ENCODE measurements around the gene ALDH18A1.
"Not testable (repeated sequence)": the region's sequence is repeated elsewhere in the genome, so short reads cannot be mapped to it uniquely, and the experiment has no call there.

ALDH18A1 gene

DNA sequence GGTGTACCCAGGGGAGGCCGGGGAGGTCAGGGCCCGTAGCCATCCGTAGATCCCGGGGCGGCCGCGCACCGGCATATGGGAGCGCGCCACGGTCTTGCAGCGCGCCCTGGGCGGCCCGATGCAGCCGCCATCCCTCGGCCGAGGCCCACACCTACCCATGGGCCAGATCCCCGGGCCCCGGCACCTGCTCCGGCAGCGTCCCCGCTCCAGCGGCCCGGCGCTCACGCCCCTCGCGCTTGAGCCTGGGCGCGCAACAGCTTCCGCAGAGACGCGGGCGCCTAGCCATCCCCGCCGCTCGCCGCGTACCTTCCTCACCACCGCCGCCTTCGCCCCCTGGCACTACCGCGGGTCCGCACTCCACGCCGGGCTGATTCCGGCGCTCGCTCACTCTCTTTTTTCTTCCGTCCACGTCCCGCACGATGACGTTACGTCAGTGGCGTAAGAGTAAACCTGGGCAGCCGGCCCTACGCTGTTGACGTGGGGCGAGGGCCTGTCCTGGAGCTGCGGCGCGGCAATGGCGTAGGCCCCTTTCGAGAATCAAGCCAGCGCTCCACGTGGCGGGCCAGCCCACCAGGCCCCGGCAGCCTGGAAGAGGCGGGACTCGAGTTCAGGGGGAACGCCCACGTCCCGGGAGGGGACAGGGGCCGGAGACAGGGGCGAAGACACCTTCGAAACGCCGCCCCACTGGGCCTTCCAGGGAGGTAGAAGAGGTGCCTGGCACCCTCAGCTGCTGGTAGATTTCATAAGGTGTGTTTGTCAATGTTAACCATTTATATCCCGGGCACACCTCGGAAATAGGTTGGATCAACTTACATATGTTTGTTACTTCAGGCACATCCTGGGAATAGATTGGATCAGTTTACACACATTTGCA is at the start of gene ALDH18A1:
Gene ALDH18A1, minus strand, starts transcription at position 421 of the 874 bp plus-strand sequence. CDS start 3,334 bp downstream, outside the sequence.
- peak; percentile 91 for DNase-seq (ENCODE audit: low spot score)

DNA sequence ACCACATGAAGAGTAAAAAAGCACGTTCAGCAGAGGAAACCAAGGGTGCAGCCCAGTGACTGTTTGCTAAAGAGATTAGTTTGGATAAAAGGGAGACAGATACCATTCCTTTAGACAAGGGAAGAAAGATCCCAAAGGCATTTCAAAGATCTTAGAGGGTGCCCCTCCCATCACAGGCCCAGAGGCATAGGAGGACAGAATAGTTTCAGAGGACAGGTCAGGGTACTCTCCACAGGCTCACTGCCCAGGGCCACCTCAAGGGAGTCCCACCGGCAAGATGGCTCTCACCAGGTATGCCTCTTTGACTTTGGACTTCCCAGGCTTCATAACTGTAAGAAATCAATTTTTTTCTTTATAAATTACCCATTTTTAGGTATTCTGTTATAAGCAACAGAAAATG is 41.9 kb upstream of the ALDH18A1 start:
- DNase-seq (ENCODE audit: low spot score), result no peak

DNA sequence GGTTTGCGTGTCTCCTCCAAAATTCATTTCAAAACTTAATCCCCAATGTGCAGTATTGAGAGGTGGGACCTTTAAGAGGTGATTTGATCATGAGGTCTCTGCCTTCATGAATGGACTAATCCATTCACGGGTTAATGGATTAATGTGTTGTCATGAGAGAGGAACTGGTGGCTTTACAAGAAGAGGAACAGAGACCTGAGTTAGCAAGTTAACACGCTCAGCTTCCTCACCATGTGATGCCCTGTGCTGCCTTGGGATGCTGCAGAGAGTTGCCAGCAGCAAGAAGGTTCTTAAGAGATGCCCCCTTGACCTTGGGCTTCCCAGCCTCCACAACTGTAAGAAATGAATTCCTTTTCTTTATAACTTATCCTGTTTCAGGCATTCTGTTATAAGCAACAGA is 40.9 kb upstream of the ALDH18A1 start:
- DNase-seq (ENCODE audit: low spot score), result no peak

DNA sequence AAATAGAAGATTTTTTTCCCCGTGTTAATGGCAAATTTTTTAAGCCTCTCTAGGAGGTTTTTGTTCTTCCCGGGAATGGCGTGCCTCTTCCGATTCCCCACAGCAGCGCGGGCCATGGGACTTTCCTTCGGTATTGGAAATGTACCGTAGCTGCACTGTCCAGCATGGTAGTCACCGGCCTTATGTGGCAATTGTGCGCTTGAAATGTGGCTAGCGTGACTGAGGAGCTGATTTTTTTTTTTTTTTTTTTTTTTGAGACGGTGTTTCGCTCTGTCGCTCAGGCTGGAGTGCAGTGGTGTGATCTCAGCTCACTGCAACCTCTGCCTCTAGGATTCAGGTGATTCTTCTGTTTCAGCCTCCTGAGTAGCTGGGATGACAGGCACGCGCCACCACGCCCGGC is 38.2 kb upstream of the ALDH18A1 start:
- DNase-seq (ENCODE audit: low spot score), result no peak

DNA sequence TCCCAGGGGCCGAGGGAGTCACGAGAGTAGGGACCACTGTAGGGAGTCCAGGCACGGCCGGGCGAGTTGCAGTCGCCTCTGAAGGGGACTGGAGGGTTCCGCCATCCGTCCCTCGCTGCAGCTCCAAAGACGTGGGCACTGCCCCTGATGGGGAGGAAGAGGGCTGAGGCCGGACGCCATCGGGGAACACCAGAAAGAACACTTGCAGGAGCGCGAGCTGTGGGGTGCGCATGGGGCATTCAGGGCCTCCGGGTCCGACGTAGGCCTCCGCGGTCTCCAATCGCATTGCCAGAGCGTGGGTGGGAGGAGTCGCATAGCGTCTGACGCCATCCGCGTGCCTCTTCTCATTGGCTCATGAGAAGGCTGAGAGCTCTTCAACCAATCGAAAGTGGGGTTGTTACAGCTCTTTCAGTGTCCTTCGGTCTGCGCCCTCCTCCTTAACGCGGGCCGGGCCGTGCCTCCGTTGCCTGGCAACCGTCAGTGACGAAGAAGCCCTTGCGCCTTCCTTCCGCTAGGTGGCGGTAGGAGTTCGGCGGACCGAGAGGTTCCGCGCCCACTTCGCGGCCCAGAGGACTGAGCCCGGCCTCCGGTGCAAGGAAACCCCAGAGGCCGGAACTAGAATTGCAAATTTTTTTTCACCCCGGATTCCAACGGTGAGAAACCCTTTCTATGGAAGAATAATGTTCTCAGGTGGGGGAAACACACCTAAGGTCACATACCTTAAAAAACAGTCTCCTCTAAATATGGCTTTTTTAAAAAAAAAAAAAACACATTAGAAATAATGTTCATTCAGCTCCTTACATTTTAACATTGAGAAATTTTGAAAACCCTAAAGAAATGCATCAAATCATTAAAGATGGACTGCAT is 37.4 kb upstream of the ALDH18A1 start, which contains the start of gene TCTN3:
Gene TCTN3, minus strand, starts transcription at position 260 of the 867 bp plus-strand sequence. Its CDS starts 28 bp downstream, at position 232.
- DNase-seq (ENCODE audit: low spot score), result peak; percentile 98

DNA sequence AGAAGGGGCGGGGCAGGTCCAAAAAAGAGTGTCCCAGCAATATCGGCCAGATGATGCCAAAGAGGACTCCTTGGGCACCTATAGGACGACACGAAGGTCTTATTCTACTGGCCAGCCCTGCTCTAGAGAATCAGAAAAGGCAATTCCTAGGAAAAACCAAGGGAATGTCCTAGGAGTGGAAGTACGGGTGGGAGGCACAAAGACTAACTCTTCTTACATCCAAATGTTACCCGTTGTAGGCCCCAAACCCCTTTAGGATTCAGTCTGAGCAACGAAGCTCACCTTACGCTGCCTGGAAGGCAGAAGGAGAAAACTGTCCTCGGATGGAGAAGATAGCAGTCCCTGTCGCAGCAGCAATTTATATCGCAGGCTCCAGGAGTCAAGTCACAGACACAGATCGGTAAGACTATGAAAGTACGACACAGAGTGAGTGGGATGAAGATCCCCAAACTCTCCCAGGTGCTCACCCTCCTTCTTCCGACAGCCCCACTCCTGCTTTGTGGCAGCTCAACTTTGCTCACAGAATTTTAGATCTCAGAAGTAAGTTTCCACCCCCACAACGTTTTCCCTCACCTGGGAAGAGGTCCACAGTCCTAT is 36.7 kb upstream of the ALDH18A1 start:
- DNase-seq (ENCODE audit: low spot score), result peak; percentile 16

DNA sequence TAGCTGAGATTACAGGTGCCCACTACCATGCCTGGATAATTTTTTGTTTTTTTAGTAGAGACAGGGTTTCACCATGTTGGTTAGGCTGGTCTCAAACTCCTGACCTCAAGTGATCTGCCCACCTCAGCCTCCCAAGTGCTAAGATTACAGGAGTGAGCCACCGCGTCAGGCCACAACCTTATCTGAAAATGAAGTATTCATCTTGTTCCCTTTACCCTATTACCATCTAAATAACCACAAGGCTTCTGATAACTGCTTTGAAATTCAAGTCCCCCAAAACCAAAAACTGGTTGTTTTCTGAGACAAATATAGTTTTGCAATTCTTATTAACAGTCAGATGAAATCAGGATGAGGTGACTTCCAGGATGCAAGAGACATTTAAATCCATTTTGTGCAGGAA is 34.8 kb upstream of the ALDH18A1 start:
- no peak for DNase-seq (ENCODE audit: low spot score)

DNA sequence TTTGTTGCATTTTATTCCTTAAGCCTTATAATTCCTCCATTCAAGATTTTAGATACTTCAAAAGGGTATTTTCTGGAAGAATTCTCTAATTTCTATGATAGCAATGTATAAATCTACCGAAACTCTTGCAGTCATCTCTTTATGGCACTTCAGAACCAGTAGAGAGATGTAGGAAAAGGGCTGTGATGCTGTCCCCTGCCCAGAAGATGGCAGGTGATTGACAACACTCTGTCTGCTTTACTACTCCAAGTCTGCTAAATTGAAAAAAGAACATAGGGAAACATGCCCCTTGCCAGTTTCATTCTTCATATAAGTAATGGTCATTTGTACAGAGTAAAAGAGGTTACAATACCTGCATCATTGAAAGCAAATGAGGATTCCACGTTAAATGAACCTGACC is 32.1 kb upstream of the ALDH18A1 start:
- DNase-seq (ENCODE audit: low spot score), result no peak

DNA sequence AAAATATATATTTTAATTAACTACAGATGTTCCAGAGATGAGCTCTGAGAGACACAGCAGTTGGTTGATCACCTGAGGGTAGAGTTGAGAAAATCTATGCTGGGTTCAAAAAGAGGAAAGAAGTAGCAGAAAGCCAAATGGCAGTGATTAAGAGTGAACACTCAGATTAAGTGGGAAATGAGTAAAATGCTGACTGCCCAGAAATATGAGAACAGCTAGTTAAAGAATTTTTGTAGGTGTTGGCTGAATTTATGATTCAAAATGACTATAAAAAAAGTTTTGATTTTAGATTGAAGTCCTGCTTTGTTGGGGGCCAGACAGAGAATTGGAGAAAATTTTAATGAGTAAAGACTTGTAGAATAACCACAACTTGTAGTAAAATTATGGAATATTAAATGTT is 27.5 kb upstream of the ALDH18A1 start:
- no peak for DNase-seq (ENCODE audit: low spot score)

DNA sequence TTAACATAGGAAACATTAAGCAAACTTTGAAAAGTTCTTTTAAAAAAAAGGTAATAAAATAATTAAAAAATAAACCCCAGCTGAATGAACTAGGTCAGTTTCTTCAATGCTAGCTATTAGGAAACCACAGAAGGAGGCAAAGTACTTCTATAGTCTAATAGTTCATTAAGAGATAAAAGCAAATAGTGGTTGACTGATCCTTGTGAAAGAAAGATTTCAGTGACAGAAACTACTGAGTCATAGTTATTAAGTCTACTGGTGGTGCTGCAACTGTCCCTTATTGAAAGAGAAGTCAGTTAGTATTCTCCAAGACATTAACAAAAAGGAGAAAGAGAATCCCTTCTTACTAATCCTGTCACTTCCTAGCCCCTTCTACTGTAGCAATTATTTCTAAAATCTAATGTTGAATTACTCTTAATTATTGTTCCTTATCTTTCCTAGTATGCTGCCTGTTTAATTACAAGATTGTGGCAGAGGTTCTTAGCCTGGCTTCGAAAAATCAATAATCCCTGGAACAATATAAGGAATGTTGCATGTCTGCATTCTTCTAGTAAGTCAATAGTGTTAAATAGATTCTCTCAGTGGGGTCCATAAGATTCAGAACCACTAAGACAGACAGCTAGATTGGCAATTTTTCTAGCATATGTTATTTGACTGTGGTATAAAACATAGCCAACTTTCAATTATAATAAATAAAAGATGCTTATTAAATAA is 19.0 kb upstream of the ALDH18A1 start:
- DNase-seq (ENCODE audit: low spot score), result no peak

DNA sequence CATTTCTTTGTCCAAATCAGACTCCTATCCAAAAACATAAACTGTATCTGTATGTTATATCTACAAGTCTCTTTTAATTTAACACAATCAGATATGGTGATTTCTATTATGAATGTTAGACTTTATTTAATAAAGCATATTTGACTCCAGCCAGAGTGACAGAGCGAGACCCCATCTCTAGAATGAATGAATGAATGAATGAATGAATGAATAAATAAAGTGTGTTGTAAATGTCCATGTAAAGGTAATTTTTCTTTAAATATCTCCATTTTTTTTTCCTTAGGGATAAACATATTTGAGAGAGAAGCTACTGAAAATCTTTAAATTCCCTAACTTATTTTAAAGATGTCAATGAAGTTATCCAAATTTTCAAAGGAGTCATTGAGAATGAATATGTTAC is 18.1 kb upstream of the ALDH18A1 start:
- DNase-seq (ENCODE audit: low spot score), result no peak

DNA sequence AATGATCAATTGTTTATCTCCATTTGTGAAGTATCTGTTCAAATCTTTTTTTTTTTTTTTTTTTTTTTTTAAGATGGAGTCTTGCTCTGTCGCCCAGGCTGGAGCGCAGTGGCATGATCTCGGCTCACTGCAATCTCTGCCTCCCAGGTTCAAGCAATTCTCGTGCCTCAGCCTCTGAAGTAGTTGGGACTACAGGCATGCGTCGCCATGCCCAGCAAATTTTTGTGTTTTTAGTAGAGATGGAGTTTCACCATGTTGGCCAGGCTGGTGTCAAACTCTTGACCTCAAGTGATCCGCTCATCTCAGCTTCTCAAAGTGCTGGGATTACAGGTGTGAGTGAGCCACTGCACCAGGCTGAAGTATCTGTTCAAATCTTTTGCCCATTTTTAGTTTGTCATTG is 16.1 kb upstream of the ALDH18A1 start:
- DNase-seq (ENCODE audit: low spot score), result not testable (repeated sequence)

DNA sequence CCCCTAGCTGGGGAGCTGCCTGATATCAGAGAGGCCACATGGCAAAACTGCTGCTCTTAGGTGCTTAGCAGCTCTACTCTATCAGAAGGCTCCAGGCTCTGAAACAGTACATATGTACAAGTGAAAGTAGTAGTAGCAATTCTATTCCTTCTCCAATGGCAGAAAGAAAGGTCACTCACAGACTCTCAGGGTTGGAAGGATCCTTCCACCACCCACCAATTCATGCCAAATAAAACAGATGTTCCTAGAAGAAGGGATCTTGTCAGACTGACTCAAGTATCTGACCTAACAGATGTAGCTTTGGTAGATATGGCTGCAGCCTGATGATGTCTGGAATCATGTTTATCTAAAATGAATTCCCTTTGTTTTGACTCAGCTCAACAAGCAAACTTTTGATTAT is 8.0 kb upstream of the ALDH18A1 start:
- no peak for DNase-seq (ENCODE audit: low spot score)

DNA sequence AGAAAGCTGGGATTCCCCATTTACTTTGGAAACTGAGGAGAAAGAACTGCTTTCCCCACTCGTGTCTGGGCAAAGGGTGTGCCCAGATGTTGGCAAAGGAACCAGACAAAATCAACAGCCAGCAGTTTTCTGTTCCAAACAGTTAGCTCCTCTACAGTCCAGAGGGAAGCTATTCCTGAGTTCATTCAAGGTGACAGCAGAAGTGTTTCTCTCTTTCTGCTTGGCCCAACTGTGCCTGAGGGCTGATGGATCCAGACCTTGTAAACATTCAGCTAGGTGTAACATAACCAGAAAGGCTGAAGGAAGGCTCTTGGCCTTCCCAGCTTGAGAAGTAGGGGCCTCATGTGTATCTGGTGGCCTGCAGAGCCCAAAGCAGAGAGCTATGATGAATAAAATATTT is 7.0 kb upstream of the ALDH18A1 start:
- no peak for DNase-seq (ENCODE audit: low spot score)

DNA sequence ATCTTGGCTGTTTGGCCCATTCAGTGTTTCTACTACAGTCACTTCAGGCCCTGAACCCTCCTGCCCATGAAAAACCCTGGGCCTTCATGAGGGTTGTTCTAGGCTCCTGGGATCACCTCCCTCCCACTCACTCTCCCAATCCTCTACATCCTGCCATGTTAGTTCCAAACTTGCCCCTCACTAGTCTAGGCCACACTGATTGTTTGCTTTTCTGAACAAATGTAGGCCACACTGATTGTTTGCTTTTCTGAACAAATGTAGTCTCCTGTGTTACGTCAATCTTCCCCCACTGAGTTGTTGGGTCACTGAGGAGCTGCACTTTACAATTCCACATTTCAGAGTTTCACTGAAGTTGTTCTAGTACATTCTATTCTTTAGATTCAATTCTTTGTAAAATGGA is 5.3 kb upstream of the ALDH18A1 start:
- DNase-seq (ENCODE audit: low spot score), result no peak

DNA sequence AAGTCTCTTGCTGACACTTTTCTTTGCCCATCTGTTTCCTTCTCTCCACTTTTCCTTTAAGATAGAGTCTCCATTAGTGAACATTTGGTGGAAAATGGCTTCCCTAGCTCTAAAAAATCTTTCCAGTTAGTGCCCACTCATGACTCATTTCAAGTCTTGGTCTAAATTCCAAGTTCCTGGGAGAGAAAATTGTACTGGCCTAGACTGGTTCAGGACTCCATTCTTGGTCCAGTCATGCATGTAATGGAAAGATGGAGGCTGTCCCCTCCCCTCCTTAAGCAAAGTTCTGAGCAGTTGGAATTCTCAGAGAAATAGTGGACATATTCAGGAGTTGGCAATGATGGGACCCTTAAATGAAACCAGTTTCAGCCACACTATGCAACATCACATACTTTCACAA is 3.8 kb upstream of the ALDH18A1 start:
- DNase-seq (ENCODE audit: low spot score), result peak; percentile 32

DNA sequence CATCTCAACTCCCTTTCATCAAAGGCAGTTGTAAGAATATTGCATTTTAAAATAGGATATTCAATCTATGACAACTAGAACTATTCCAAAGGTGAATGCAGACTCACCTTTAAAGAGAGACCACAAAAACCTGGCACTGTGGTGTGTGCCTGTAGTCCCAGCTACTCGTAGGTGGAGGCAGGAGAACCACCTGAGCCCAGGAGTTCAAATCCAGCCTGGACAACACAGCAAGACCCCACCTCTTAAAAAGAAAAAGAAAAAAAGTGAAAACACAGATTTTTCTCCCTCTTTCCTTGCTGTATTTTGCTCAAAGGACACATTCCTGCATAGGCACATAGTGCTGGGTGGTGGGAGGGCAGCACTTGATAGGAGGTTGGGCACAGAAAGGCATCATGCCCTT is 739 bp upstream of the ALDH18A1 start:
- DNase-seq (ENCODE audit: low spot score), result no peak

DNA sequence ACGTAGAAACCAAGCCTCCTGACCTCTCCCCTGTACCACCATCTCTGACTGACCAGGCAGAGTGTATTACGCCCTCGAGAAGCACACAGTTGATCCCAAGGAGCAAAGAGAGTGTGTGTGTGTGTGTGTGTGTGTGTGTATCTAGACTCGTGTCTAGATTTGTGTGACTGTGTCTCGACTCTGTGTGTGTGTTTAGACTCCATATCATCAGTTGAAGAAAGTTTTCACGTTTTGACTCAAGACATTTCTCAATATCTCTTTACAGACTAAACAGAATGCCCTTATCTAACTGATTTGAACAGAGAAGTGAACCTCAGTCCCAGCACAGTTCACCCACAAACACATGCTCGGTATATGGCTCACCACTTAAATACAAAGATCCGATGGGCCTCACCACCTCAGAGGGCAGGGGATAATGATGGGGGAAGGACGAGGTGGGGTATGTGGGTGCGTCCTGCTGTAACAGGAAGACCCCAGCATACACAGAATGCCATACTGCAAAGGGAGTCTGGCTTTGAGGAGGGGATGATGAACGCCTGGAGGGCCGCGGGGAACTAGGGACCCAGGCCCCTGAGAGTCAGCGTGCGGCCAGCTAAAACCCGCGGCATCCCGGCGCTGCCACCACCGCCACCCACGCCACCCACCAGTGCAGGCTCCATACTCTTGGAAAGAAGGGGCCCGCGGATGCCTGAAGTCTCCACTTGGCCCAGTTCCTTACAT is 780 bp downstream of the ALDH18A1 start:
- peak; percentile 14 for DNase-seq (ENCODE audit: low spot score)

DNA sequence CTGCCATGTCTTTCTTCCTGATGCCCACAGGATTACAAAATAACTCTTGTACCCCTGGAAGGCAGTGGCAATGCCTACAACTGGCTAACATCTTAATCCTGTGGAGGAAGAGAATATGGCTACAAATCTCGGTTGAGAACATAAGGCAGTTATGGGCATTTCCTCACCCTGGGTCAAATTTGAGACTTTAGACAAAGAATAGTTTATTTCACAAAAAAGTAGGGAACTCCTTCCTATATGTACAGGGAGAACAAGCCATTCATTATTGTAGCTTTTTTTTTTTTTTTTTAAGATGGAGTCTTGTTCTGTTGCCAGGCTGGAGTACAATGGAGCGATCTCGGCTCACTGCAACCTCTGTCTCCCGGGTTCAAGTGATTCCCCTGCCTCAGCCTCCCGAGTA is 2.6 kb downstream of the ALDH18A1 start:
- DNase-seq (ENCODE audit: low spot score), result no peak

DNA sequence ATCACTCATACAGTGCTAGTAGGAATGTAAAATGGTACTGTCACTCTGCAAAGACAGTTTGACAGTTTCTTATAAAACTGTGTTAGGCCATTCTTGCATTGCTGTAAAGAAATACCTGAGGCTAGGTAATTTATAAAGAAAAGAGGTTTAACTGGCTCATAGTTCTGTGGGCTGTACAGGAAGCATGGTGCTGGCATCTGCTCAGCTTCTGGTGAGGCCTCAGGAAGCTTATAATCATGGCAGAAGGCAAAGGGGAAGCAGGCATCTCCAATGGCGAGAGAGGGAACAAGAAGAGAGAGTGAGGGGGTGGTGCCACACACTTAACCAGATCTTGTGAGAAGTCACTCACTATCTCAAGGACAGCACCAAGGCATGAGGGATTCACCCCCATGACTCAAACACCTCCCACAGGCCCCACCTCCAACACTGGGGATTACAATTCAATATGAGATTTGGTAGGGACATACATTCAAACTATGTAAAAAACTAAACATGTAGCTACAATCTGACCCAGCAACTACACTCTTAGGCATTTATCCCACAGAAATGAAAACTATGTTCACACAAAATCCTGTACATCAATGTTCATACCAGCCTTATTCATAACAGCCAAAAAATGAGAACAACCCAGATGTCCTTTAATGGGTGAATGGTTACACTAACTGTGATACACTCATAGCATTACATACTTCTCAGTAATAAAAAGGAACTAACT is 5.0 kb downstream of the ALDH18A1 start:
- DNase-seq (ENCODE audit: low spot score), result no peak

DNA sequence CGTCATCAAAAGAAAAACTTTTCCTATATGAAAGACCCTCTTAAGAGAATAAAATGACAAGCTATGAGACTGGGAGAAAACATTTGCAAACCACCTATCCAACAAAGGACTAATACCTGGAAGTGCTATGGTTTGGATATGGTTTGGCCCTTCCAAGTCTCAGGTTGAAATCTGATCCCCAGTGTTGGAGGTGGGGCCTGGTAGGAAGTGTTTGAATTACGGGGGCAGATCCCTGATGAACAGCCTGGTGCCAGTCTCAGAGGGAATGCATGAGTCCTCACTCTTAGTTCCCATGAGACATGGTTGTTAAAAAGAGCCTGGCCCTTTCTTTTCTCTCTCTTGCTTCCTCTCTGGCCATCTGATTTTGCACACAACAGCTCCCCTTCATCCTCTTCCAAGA is 6.3 kb downstream of the ALDH18A1 start:
- no peak for DNase-seq (ENCODE audit: low spot score)

Measured in hepatic stellate cell (primary cell).